A673 (cell line): ENCODE measurements around the gene ZC3H14. TPM values are rescaled to one million over a fixed set of nuclear protein-coding genes. Genes with fewer than 3 reads are reported as not detected.

Source experiments
- BruUV-seq: library from RNA; stranded (reverse); fragments of 400-500 nt; replicated peaks from 2 replicates; lab custom pipeline; 2021; lab: Mats Ljungman, UMichigan
- CTCF ChIA-PET: fragments of 300-600 bp; sonication (Branson Sonifier 250); formaldehyde crosslinking; loops from one replicate; lab custom pipeline; 2022; ENCODE audit warnings: antibody characterized with exemption; lab: Charles Lee
- POLR2A ChIA-PET: fragments of 300-600 bp; sonication (Branson Sonifier 250); formaldehyde crosslinking; loops from one replicate; lab custom pipeline; 2022; ENCODE audit warnings: antibody characterized with exemption; ENCODE audit not compliant: low non-redundant PET; lab: Charles Lee
- DNase-seq: peaks from one replicate; pipeline ENCODE4 v3.0.0-alpha.2; 2015; ENCODE audit warnings: low spot score
- H3K27ac ChIP-seq: fragments of 200-600 bp; sonication (generic); 2 replicates; pipeline ENCODE4 v1.5.1; 2016; ENCODE audit warnings: mixed run types, low read depth, mild to moderate bottlenecking, mixed read lengths, antibody characterized with exemption, low read length; ENCODE audit not compliant: poor library complexity, severe bottlenecking
- H3K27me3 ChIP-seq: fragments of 200-600 bp; sonication (generic); replicated peaks from 2 replicates; pipeline ENCODE4 v1.6.1; 2017; ENCODE audit warnings: mixed run types, low read depth, mild to moderate bottlenecking, mixed read lengths, antibody characterized with exemption, low read length; ENCODE audit not compliant: insufficient read depth, poor library complexity
- H3K36me3 ChIP-seq: fragments of 200-600 bp; sonication (generic); 2 replicates; pipeline ENCODE4 v1.6.1; 2016; ENCODE audit warnings: mixed run types, mild to moderate bottlenecking, mixed read lengths, antibody characterized with exemption, low read length; ENCODE audit not compliant: insufficient read depth, poor library complexity, severe bottlenecking
- H3K4me1 ChIP-seq: fragments of 200-600 bp; sonication (generic); 2 replicates; pipeline ENCODE4 v1.6.1; 2017; ENCODE audit warnings: mixed run types, mild to moderate bottlenecking, mixed read lengths, antibody characterized with exemption, low read length; ENCODE audit not compliant: insufficient read depth, poor library complexity, severe bottlenecking
- H3K4me3 ChIP-seq: fragments of 200-600 bp; sonication (generic); 2 replicates; pipeline ENCODE4 v1.5.1; 2016; ENCODE audit warnings: low read depth, mixed run types, mild to moderate bottlenecking, mixed read lengths, low read length; ENCODE audit not compliant: poor library complexity, severe bottlenecking
- H3K9me3 ChIP-seq: fragments of 200-600 bp; sonication (generic); 2 replicates; pipeline ENCODE4 v1.6.1; 2016; ENCODE audit warnings: mixed run types, low read depth, mild to moderate bottlenecking, mixed read lengths, antibody characterized with exemption, low read length; ENCODE audit not compliant: poor library complexity, severe bottlenecking
- CTCF ChIP-seq: fragments of 300-800, 200-600 bp; sonication (generic); conservative IDR thresholded peaks from 2 replicates; pipeline ENCODE4 v1.5.1; 2017; ENCODE audit warnings: low read depth, mild to moderate bottlenecking, antibody characterized with exemption, low read length, moderate library complexity, mixed read lengths
- EZH2 ChIP-seq: fragments of 200-600 bp; sonication (generic); IDR thresholded peaks from 2 replicates; pipeline ENCODE4 v1.6.1; 2017; ENCODE audit warnings: borderline replicate concordance, low read depth, mild to moderate bottlenecking, mixed read lengths, antibody characterized with exemption, low read length; ENCODE audit not compliant: poor library complexity, severe bottlenecking
- intact Hi-C: fragments of 100-400 bp; cut with micrococcal nuclease; formaldehyde crosslinking; loops from one replicate; pipeline ENCODE4 v1.10.0; 2022; ENCODE audit not compliant: unreplicated experiment
- total RNA-seq: library from RNA; stranded (reverse); gene quantifications from 2 replicates; pipeline ENCODE4 v1.2.3, GENCODE V29; 2021

The ZC3H14 gene
- total RNA-seq, 1 experiment from 2014 or later, result 93.2 TPM

DNA sequence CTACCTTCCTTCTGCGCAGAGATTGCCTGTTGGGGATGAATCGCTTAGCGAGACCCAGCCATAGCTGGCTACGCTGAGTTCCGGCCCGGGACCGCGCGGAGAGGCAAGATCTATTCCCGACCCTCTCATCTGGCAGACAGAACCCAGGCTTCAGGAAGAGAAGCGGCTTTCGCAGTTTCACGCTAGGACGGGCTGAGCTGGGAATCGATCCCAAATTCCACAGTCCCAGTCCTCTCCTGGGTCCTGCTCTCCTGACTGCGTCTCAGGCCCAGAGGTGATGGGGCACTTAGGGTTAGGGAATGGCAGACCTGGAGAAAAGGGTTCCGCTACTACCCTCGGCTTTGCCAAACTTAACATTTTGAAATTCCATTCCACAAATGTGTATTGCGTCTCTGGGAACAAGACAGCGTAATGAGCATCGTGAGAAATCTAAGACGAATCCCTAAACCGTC lies 10.8 kb upstream of the ZC3H14 start:
- Histone ChIP-seq H3K9me3 (no peaks in the 10 kb centered on the region), H3K4me1 (peaks cover 9% of the 10 kb centered on the region), H3K27me3 (peaks cover 45% of the 10 kb centered on the region), H3K4me3 (peak overlapping the region; percentile 75), H3K36me3 (no peaks in the 10 kb centered on the region), H3K27ac (no peak overlapping the region)
- DNase-seq, result peak; percentile 45
- no TSS peak for BruUV-seq
- intact Hi-C loops, result no loop called here
- ChIA-PET POLR2A (no interaction called here), CTCF (no interaction called here)
- TF ChIP-seq EZH2, result no peak
- no peak for TF ChIP-seq CTCF

DNA sequence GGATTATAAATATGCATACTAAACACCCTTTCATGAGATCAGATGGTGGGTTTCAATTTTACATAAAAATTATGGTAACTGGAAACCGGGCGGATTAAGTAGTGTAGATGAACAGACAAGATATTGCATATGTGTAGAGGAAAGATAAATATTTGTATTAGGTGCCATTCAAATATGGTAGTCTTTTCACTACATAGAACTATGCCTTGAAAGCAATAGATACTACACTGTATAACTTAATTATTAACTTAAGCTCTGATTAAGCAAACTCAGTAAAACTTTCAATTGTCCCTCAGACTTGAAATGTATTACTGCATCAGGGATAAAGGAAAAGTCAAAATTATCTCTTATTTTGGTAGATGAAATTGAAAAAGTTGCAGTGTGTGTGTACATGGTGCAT lies 10.0 kb upstream of the ZC3H14 start:
- no peaks in the 10 kb centered on the region for H3K9me3 ChIP-seq
- peaks cover 45% of the 10 kb centered on the region for H3K27me3 ChIP-seq
- DNase-seq, result no peak
- no peaks in the 10 kb centered on the region for H3K36me3 ChIP-seq
- no peak for TF ChIP-seq EZH2
- TF ChIP-seq CTCF, result no peak
- H3K27ac ChIP-seq, result no peak overlapping the region
- intact Hi-C loops, result no loop called here
- ChIA-PET POLR2A (no interaction called here), CTCF (no interaction called here)
- peak overlapping the region; percentile 75 for H3K4me3 ChIP-seq
- H3K4me1 ChIP-seq, result peaks cover 9% of the 10 kb centered on the region
- BruUV-seq, result no TSS peak

- ChIA-PET POLR2A (no interaction called here), CTCF (no interaction called here)
- TF ChIP-seq EZH2 (peak; percentile 89), CTCF (no peak)
Observed at GRCh38 chr14:88553886-88554456, 8.9 kb upstream of the ZC3H14 start.

More at GRCh38 chr14:88553886-88554456, 8.9 kb upstream of the ZC3H14 start:
- H3K9me3 ChIP-seq, result no peaks in the 10 kb centered on the region
- peaks cover 45% of the 10 kb centered on the region for H3K27me3 ChIP-seq
- intact Hi-C loops, result no loop called here
- TSS peak; percentile 56 for BruUV-seq
- H3K4me1 ChIP-seq, result peaks cover 9% of the 10 kb centered on the region
- H3K4me3 ChIP-seq, result peak overlapping the region; percentile 68
- peak; percentile 12 for DNase-seq
- no peak overlapping the region for H3K27ac ChIP-seq
- no peaks in the 10 kb centered on the region for H3K36me3 ChIP-seq
